ENCODE results near the gene RELCH. TPM values are rescaled to one million over a fixed set of nuclear protein-coding genes. Genes with fewer than 3 reads are reported as not detected.

The RELCH gene
- total and polyA plus RNA-seq, 4 donors, result 11.6 to 69.2 (median 22.3) TPM

GRCh38 chr18:62239475-62239874, 52.4 kb downstream of the RELCH start:
- WGBS, 2 donors, result 83 to 92% methylated on average over 3 of the region's 3 CpGs
- no peaks in the 10 kb centered on the region for H3K27me3 ChIP-seq (ENCODE audit: control insufficient read depth in 3 of 3, insufficient read depth in 3 of 3, low read length in 2 of 3)
- no peak overlapping the region for H3K4me3 ChIP-seq
- TF ChIP-seq CTCF (IDR thresholded peaks at IDR 0.05; ENCODE audit: control extremely low read depth, extremely low read depth), result no peak
- H3K27ac ChIP-seq (ENCODE audit: low read depth in 1 of 2, low read length in 1 of 2), result no peak overlapping the region
- DNase-seq (no peak), ATAC-seq (ENCODE audit: insufficient read depth, low FRiP score) (no peak)
- H3K36me3 ChIP-seq (ENCODE audit: control insufficient read depth in 4 of 4, insufficient read depth in 4 of 4, low read length in 4 of 4), result peaks cover 0 to 2% (median under 1%) of the 10 kb centered on the region in 4 donors
- no peak overlapping the region for H3K9ac ChIP-seq (ENCODE audit: insufficient read depth in 1 of 2, low read length in 2 of 2)
- H3K4me1 ChIP-seq (ENCODE audit: control insufficient read depth in 5 of 5, insufficient read depth in 5 of 5, low read length in 5 of 5), result no peaks in the 10 kb centered on the region
- peaks cover 0 to 3% (median 0%) of the 10 kb centered on the region in 4 donors for H3K9me3 ChIP-seq (ENCODE audit: control insufficient read depth in 4 of 4, insufficient read depth in 3 of 4, low read length in 3 of 4)

- no peak overlapping the region for H3K4me3 ChIP-seq
- no peak overlapping the region for H3K27ac ChIP-seq (ENCODE audit: low read depth in 1 of 2, low read length in 1 of 2)
- WGBS, 2 donors, result 70 to 88% methylated on average over 1 of the region's 1 CpG
- no peak overlapping the region for H3K9ac ChIP-seq (ENCODE audit: insufficient read depth in 1 of 2, low read length in 2 of 2)
- no peaks in the 10 kb centered on the region for H3K27me3 ChIP-seq (ENCODE audit: control insufficient read depth in 3 of 3, insufficient read depth in 3 of 3, low read length in 2 of 3)
- ATAC-seq (ENCODE audit: insufficient read depth, low FRiP score) (no peak), DNase-seq (no peak)
- no peaks in the 10 kb centered on the region for H3K9me3 ChIP-seq (ENCODE audit: control insufficient read depth in 4 of 4, insufficient read depth in 3 of 4, low read length in 3 of 4)
- peaks cover 0 to 10% (median 3%) of the 10 kb centered on the region in 4 donors for H3K36me3 ChIP-seq (ENCODE audit: control insufficient read depth in 4 of 4, insufficient read depth in 4 of 4, low read length in 4 of 4)
- TF ChIP-seq CTCF (IDR thresholded peaks at IDR 0.05; ENCODE audit: control extremely low read depth, extremely low read depth), result no peak
- H3K4me1 ChIP-seq (ENCODE audit: control insufficient read depth in 5 of 5, insufficient read depth in 5 of 5, low read length in 5 of 5), result no peaks in the 10 kb centered on the region
Measured at GRCh38 chr18:62242955-62243354, 55.9 kb downstream of the RELCH start.

- no peak for TF ChIP-seq CTCF (IDR thresholded peaks at IDR 0.05; ENCODE audit: control extremely low read depth, extremely low read depth)
- Histone ChIP-seq H3K4me3 (no peak overlapping the region), H3K36me3 (ENCODE audit: control insufficient read depth in 4 of 4, insufficient read depth in 4 of 4, low read length in 4 of 4) (peaks cover 0 to 10% (median 3%) of the 10 kb centered on the region in 4 donors), H3K27ac (ENCODE audit: low read depth in 1 of 2, low read length in 1 of 2) (no peak overlapping the region), H3K4me1 (ENCODE audit: control insufficient read depth in 5 of 5, insufficient read depth in 5 of 5, low read length in 5 of 5) (no peaks in the 10 kb centered on the region), H3K9ac (ENCODE audit: insufficient read depth in 1 of 2, low read length in 2 of 2) (no peak overlapping the region), H3K9me3 (ENCODE audit: control insufficient read depth in 4 of 4, insufficient read depth in 3 of 4, low read length in 3 of 4) (no peaks in the 10 kb centered on the region), H3K27me3 (ENCODE audit: control insufficient read depth in 3 of 3, insufficient read depth in 3 of 3, low read length in 2 of 3) (no peaks in the 10 kb centered on the region)
- WGBS, 2 donors, result 98 to 100% methylated on average over 8 of the region's 8 CpGs
- ATAC-seq (ENCODE audit: insufficient read depth, low FRiP score), result no peak
- DNase-seq, result no peak
Measured at GRCh38 chr18:62245177-62245576, 58.1 kb downstream of the RELCH start.

- H3K4me3 ChIP-seq, result no peak overlapping the region
- no peaks in the 10 kb centered on the region for H3K9me3 ChIP-seq (ENCODE audit: control insufficient read depth in 4 of 4, insufficient read depth in 3 of 4, low read length in 3 of 4)
- peaks cover 0 to 10% (median 3%) of the 10 kb centered on the region in 4 donors for H3K36me3 ChIP-seq (ENCODE audit: control insufficient read depth in 4 of 4, insufficient read depth in 4 of 4, low read length in 4 of 4)
- no peak for TF ChIP-seq CTCF (IDR thresholded peaks at IDR 0.05; ENCODE audit: control extremely low read depth, extremely low read depth)
- no peak for DNase-seq
- H3K9ac ChIP-seq (ENCODE audit: insufficient read depth in 1 of 2, low read length in 2 of 2), result no peak overlapping the region
- no peak overlapping the region for H3K27ac ChIP-seq (ENCODE audit: low read depth in 1 of 2, low read length in 1 of 2)
- WGBS, 2 donors, result 30 to 86% methylated on average over 1 of the region's 1 CpG
- ATAC-seq (ENCODE audit: insufficient read depth, low FRiP score), result no peak
- no peaks in the 10 kb centered on the region for H3K27me3 ChIP-seq (ENCODE audit: control insufficient read depth in 3 of 3, insufficient read depth in 3 of 3, low read length in 2 of 3)
- H3K4me1 ChIP-seq (ENCODE audit: control insufficient read depth in 5 of 5, insufficient read depth in 5 of 5, low read length in 5 of 5), result no peaks in the 10 kb centered on the region
Measured at GRCh38 chr18:62245699-62246098, 58.6 kb downstream of the RELCH start.
